GM12874 (cell line): ENCODE measurements around the gene MRPS2.

Experiments used
- TF ChIP-seq, protein P1 (sequence below): IDR thresholded peaks from 2 replicates; pipeline ENCODE4 v1.5.1; 2011; ENCODE audit warnings: low read depth, mild to moderate bottlenecking, control low read depth, low read length, moderate library complexity; ENCODE audit not compliant: insufficient read depth

MRPS2 gene

DNA sequence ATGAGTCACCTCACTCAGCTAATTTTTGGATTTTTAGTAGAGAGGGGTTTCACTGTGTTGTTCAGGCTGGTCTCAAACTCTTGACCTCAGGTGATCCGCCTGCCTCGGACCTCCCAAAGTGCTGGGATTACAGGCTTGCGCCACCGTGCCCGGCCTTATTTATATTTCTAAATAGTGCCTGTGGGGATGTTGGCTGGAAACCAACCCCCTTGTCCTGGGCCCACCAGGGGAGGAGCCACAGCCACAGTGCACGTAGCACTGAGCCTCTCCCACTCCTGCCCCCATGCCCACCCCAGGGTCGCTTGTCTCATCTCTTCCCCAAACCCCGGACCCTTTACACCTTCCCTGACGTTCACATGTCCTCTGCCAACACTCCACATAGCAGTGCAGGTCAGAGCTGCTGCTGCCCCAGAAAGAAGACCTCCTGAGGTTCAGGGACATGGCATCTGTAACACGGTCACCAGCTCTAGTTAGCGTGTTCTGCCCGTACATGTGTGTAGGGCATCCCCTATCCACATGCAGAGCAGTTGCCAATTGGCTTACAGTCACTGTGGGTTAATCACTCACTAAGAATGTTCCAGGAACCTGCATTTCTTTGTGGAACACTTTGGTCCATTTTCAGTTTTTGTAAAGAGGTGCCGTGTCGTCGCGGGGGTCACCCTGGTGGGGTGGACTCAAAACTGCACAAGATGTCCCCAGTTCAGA, 10.2 kb upstream of the MRPS2 start:
- TF ChIP-seq, protein P1, sequence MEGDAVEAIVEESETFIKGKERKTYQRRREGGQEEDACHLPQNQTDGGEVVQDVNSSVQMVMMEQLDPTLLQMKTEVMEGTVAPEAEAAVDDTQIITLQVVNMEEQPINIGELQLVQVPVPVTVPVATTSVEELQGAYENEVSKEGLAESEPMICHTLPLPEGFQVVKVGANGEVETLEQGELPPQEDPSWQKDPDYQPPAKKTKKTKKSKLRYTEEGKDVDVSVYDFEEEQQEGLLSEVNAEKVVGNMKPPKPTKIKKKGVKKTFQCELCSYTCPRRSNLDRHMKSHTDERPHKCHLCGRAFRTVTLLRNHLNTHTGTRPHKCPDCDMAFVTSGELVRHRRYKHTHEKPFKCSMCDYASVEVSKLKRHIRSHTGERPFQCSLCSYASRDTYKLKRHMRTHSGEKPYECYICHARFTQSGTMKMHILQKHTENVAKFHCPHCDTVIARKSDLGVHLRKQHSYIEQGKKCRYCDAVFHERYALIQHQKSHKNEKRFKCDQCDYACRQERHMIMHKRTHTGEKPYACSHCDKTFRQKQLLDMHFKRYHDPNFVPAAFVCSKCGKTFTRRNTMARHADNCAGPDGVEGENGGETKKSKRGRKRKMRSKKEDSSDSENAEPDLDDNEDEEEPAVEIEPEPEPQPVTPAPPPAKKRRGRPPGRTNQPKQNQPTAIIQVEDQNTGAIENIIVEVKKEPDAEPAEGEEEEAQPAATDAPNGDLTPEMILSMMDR, result no peak

DNA sequence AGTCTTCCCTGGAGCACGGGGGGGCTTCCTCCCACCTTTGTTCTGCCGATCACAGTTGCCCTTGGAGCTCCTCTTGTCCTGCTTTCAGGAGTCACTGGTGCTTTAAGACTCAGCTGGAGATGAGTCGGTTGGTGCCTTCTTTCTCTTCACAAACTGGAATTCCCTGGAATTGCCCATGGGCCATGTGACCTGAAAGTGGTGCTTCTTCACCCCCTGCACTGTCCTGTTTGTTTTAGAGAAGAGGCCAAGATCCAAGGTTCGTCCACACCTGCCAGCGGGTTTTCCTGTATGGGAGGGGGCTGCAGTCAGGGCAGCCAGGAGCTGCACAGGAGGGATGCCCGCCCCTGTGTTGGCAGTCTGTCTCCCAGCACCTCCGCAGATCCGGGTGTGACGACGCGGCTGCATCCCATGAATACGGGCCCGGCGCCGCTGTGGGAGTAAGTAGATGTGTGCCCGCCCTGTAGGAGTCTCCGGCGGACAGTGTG, 9.5 kb upstream of the MRPS2 start:
- TF ChIP-seq, protein P1, result no peak

DNA sequence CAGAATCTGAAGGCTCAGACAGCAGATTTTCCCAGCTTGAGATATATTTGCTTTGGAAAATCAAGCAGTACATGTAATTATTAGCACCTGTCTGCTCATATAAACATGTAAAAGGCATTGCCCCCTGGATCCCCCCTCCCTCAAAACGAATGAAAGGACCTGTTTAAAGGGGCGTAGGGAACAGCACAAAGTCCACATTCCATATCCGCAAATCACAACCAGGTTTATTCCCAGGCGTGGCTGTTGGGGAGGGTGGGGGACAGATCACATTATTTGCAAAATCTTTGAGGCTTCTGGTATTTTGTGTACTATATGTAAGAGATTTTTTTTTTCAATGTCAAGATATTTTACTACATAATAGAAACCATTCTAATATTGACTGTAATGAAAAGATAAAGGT, 8.7 kb upstream of the MRPS2 start:
- TF ChIP-seq, protein P1, result no peak

DNA sequence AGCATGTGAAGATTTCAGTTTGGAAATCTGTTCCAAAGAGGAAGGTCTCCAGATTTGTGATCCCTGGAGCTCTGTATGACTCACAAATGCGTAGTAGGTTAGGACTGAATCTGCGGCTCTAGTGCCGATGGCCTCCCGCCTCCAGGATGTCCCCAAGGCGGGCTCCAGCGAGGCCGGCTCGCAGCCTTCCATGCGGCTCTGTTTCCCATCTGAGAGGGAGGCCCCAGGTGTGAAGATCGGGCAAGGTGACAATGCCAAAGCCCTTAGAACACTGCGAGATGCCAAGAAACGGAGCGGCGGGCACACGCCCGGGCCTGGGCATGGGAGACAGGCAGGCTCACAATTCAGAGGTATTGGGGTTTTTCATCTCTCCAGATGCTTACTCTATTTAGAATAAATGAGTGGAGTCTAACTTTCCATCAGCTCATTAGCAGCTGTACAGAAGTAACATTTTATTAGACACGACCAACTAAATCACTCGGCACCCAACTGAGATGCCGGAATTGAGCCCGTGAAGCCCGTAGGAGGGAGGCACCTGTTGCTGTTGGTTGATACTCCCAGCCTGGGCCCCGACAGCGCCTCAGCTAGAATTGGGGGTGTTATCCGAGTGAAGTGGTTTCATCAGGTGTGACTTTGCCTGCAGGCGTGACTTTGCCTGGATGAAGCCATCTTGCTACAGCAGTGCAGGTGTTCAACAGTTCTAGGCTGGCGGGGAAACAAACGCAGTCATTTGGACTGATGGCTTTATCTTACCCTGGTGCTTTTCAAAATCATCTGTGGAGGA, 7.4 kb upstream of the MRPS2 start:
- TF ChIP-seq, protein P1, result no peak

DNA sequence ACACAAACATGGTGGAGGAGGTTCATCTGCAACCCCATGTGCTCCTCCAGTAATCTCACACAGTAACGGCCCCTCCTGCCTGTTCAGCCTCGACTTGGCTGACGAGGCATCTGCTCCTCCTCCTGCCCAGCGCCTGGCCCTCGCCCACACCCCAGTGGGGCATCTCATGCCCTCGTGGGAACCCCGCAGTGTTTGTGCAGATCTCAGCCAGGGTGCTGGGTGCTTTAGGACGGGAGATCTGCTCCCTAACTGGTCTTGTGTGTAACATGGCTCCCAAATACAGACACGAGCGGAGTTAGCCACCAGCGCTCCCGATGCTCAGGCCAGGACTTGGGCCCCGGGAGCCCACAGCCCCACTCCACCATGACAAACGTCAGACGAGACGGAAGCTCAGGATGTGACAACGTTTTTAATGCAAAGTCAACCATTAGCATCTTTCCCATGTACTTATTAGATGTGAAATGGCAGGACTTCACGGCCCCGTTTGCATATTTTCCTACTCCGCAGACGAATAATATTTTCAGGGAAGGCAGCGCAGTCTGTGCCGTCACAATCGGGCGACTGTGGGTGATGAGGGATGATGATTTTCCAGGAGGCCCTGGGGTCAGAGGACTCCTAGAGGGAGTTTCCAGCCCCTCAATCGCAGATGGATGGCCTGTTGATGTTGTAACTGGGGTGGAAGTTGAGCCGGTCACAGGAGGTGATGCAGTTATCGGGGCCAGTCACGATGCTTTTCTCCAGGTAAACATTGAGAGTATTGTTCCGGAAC, 5.5 kb upstream of the MRPS2 start:
- TF ChIP-seq, protein P1, result no peak

DNA sequence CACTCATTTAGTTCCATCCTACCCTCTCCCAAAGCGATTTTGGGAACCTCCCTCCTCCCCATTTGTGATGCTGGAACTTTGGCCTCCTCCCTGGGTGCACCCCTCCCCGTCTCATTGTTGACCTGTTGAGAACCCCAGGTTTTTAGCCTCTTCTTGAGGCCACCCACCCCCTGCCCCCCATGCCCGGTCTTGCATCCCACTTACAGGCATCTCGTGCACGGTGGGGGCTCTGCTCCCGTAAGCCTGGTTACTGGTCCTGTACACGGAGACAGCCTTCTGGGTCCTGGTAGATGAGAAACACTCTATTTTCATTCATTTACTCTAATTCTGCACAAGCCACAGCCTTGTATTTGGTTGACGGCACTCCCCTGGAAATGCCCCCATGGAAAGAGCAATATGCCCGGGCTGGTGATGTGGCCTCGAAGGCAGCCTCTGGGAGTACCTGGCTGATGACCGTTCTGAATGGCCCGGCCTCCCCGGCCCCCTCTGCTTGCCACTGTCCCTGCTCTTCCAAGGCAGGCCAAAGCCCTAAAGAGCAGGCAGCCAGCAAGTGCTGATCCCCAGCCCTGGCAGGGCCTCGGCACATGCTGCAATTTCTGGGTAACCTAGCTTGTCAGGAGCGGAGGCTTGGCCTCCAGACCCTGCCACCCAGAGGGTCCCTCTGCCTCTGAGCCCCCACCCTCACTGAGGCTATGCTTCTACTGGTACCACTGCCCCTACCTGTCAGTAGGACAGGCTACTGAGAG, 1.9 kb upstream of the MRPS2 start:
- TF ChIP-seq, protein P1, result no peak
